GM12801 (cell line): Measurements from ENCODE around the gene INPP4B.

Experiments used
- TF ChIP-seq, protein P1 (sequence below): IDR thresholded peaks from one replicate; pipeline ENCODE4 v1.5.1; 2011; ENCODE audit warnings: control low read depth; ENCODE audit not compliant: insufficient read length; ENCODE audit errors: extremely low read depth

Gene INPP4B

DNA sequence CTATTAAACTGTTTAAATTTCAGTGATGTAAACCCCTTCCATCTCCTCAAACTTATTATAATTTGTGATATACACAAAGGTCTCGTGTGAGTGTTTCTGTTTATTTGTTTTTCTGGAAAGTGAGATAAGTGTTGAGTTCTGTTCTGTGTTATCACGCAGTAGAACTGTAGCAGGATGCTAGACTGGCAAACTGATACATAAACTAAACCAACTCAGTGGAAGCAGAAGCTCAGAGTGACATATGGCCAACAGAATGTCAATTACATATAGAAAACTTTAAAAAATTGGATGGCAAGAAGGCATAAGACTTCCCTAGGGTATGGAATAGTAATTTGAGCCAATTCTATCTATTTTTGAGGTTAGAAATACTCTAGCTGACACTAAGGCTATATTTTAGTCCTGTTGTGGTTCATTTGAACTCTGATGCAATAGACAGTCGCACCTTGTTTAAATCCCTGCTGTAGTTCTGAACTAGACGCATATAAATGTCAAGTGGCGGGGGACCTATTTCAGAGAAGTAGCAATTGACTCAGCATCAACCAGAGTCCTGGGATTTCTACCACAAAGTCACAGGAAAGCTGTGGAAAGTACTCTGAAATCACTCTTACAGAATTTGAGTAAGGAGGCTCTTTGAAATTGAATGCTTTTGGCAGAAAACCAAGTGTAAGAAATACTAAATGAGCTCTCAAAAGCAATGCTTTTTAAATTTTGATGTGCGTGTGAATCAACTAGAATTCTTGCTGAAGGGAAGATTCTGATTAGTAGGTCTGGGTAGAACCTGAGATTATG lies 294.4 kb downstream of the INPP4B start:
- TF ChIP-seq, protein P1, sequence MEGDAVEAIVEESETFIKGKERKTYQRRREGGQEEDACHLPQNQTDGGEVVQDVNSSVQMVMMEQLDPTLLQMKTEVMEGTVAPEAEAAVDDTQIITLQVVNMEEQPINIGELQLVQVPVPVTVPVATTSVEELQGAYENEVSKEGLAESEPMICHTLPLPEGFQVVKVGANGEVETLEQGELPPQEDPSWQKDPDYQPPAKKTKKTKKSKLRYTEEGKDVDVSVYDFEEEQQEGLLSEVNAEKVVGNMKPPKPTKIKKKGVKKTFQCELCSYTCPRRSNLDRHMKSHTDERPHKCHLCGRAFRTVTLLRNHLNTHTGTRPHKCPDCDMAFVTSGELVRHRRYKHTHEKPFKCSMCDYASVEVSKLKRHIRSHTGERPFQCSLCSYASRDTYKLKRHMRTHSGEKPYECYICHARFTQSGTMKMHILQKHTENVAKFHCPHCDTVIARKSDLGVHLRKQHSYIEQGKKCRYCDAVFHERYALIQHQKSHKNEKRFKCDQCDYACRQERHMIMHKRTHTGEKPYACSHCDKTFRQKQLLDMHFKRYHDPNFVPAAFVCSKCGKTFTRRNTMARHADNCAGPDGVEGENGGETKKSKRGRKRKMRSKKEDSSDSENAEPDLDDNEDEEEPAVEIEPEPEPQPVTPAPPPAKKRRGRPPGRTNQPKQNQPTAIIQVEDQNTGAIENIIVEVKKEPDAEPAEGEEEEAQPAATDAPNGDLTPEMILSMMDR: no peak

DNA sequence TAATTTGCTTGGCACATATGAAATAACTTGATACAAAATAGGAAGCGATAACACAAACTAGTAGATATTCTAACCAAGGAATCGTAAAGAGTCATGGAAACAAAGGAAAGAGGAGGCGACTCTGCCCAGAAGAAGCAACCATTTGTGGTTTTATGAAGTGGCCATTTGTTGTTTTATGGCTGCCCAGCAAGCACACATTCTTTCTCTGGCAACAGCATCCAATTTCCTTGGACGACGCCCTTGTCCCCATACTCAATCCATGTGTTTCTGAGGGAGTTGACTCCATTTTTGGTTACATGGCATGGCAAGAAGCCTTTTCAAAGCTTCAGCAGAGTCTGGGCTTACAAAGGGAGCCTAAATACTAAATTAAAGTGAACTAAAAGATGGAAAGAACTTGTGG lies 295.1 kb downstream of the INPP4B start:
- TF ChIP-seq, protein P1: no peak

DNA sequence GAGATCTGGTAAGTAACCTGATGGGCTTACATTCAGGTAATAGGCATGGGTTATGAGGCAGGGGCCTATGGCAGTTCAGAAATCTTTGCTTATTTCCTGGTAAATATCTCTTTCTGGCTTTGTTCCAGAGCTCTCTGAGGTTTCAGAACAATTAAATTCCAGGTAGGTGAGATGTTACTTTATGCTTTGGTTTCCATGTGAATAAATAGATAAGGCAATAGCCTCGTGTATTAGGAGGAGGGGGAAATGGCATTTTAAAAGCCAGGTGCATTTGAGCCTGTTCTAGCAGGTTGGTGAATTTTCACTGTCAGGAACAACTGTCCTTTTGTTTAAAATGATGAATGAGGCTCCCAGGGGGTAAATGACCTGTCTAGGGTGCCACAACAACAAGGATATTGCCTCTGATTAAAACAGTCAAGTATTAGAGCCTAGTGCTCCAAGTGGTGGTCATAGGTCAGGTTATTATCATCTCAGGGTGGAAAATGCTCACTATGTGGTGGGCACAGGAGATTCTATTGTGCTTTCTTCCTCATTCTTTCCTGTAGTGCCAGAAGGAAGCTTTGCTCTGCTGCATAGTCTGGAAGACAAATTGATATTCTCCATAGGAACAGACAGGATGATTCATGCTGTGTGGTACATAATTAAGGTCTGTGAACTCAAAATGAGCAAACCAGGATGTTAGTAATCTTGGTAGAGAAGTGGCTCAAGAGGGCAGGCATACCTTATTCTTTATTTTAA lies 296.2 kb downstream of the INPP4B start:
- TF ChIP-seq, protein P1: no peak

DNA sequence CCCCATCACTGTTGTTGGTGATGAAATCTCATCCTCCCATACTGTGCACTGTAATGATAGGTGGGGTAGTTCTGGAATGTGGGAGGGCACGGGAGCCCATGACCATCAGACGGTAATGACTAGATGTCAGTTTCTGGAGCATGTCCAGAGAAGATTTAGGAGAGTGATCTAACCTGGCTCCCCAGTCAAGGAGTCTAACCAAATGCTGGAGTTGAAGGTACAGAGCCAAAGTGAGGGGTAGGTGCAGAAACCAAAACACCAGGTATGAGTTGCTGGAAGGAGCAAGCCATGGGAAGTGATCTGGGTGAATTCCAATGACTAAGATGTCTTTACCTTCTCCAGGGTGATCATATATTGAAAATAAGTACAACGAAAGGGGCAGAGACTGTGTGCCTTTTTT lies 296.9 kb downstream of the INPP4B start:
- TF ChIP-seq, protein P1: no peak

DNA sequence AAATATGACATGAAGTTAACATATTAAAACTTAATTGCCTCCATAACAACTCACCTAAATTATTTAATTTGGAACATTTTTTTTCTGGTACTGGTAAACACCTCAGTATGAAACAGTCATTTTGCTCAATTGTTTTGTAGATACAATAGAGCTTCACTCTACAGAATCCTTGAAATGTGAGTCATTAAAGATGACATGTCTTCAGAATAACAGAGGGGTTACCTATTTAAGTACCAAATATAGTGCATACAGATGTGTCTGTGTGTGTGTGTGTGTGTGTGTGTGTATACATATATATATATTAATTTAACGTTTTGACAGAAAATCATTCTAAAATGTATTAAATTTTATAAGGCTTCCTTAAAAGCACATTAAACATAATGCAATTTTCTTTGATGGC lies 297.6 kb downstream of the INPP4B start:
- TF ChIP-seq, protein P1: no peak

DNA sequence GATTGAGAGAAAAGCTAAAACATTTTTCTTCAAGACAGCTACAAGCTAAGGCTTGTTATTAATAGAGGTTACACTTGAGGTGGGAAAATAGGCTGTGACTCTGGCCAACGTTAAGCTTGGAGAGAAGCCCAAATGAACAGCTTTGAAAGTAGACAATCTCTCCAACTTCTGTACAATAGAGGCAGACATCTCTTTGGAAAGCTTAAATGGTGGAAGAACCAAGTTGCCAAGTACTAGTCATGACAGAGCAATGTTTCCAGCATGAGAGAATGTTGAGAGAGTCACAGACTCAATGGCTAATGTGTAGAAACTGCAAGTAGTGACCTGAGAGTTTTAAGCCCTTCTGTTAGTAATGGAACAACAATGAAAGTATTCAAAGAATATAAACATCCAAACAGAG lies 298.1 kb downstream of the INPP4B start:
- TF ChIP-seq, protein P1: no peak

DNA sequence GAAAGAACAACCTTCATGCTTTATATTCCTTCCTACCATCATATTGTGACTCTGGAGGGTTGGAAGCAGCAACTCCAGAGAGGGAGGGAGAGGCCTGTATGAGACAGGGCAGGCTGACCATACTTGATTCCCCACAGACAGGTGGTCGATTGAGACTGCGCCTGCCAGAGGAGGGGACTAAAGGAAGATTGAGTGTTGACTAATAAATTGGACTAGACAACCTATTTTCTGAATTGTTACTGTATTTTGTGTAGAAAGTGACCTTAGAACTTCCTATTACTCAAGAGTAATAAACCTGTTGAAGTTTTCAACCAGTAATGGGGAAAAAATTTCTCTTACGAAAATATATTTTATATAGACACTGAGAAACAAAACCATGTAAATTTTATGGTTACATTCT lies 301.5 kb downstream of the INPP4B start:
- TF ChIP-seq, protein P1: no peak
